GM12872 (cell line): Measurements from ENCODE around the gene CAPN2.

ENCODE experiments used
- CTCF ChIP-seq: IDR thresholded peaks from 3 replicates; pipeline ENCODE4 v1.5.1; 2011; ENCODE audit warnings: low read depth, mild to moderate bottlenecking, low read length, moderate library complexity; ENCODE audit not compliant: insufficient read depth

The CAPN2 gene

GRCh38 chr1:223704921-223705878 is 7.1 kb upstream of the CAPN2 start:
- TF ChIP-seq CTCF: no peak

GRCh38 chr1:223706077-223706973 is 6.0 kb upstream of the CAPN2 start:
- TF ChIP-seq CTCF: no peak

GRCh38 chr1:223707256-223708000 is 4.9 kb upstream of the CAPN2 start:
- no peak for TF ChIP-seq CTCF

GRCh38 chr1:223708001-223708359 is 4.4 kb upstream of the CAPN2 start:
- no peak for TF ChIP-seq CTCF

GRCh38 chr1:223708651-223709268 is 3.6 kb upstream of the CAPN2 start:
- TF ChIP-seq CTCF: no peak

- TF ChIP-seq CTCF: no peak
Observed at GRCh38 chr1:223709598-223709997, 2.7 kb upstream of the CAPN2 start.
